Measurements from ENCODE around the gene AP3S2. TPM values are rescaled to one million over a fixed set of nuclear protein-coding genes. Genes with fewer than 3 reads are reported as not detected.

Gene AP3S2
- total and polyA plus RNA-seq, 2 of the 13 experiments (the other 11 are each of a cell fraction or from before 2014, with no cell fraction given), result 17.6 to 44.4 TPM

GRCh38 chr15:89787944-89788343 is 105.8 kb downstream of the AP3S2 start:
- no peak for DNase-seq (ENCODE audit: low spot score)
- FAIRE-seq, result no peak
- H4K20me1 ChIP-seq (ENCODE audit: insufficient read depth, low read length), result no peaks in the 10 kb centered on the region; the same call in 1 of the 2 replicates
- H3K27ac ChIP-seq (ENCODE audit: extremely low read length, insufficient read depth, low read length), result no peak overlapping the region
- TF ChIP-seq ZNF547 (CRISPR knock-in tag; IDR thresholded peaks at IDR 0.05) (no peak), RBFOX2 (IDR thresholded peaks at IDR 0.05; ENCODE audit: low read depth, low read length) (0 out of 2 replicates have a peak, but pooled peaks have one; percentile 25)
- BruUV-seq (replicated peaks), result no TSS peak
- H3K4me1 ChIP-seq (ENCODE audit: insufficient read depth, low read length), result peaks cover 39% of the 10 kb centered on the region
- H3K79me2 ChIP-seq (ENCODE audit: insufficient read depth, low read length), result no peaks in the 10 kb centered on the region
- 96% methylated on average over 3 of the region's 3 CpGs for WGBS (ENCODE audit: low lambda C conversion rate)
- H3K9ac ChIP-seq (ENCODE audit: insufficient read depth, low read depth, low read length), result no peak overlapping the region
- peaks cover 17 to 57% of the 10 kb centered on the region in 2 experiments for H3K36me3 ChIP-seq (replicated peaks in 1 of 2; ENCODE audit: control insufficient read depth in 1 of 2, insufficient read depth in 2 of 2, low read length in 2 of 2)
- H3K4me2 ChIP-seq (ENCODE audit: low read depth, low read length), result no peak overlapping the region
- intact Hi-C loops (cut with micrococcal nuclease; ENCODE audit: unreplicated experiment), result no loop called here
- H2AFZ ChIP-seq (ENCODE audit: low read length), result no peak overlapping the region
- H3K27me3 ChIP-seq (ENCODE audit: control insufficient read depth in 1 of 2, insufficient read depth in 2 of 2, low read length in 2 of 2), result no peaks in the 10 kb centered on the region
- in situ Hi-C loops (cut with HindIII; ENCODE audit: extremely low pct_ligation_motif_present, low pct_unique_long_range_greater_than_20kb), result no loop called here
- ChIA-PET CTCF (ENCODE audit: low intra/inter-chr PET ratio, low total read pairs) (no interaction called here), POLR2A (no interaction called here)
- H3K4me3 ChIP-seq (replicated peaks in 1 of 3; ENCODE audit: insufficient read depth in 1 of 3, low read depth in 2 of 3, low read length in 3 of 3), result no peak overlapping the region
- no peaks in the 10 kb centered on the region for H3K9me3 ChIP-seq (ENCODE audit: low read length)
- no peak for ATAC-seq

DNA sequence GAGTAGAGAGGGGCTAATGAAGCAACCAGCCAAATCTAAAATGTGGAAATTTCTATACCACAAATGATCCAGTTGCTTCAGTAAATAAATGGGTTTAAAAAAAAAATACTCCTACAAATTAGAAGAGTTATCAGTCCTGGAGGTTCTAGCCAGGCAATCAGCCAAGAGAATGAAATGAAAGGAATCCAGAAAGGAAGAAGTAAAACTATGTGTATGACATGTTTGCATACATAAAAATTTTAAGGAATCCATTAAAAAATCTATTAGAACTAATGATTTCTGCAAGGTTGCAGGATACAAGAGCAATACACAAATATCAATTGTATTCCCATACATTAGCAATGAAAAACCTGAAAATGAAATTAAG is 108.0 kb downstream of the AP3S2 start:
- H3K4me3 ChIP-seq (replicated peaks in 1 of 3; ENCODE audit: insufficient read depth in 1 of 3, low read depth in 2 of 3, low read length in 3 of 3), result no peak overlapping the region
- CTCF ChIA-PET (ENCODE audit: low intra/inter-chr PET ratio, low total read pairs), result no interaction called here
- TF ChIP-seq HOMEZ (CRISPR knock-in tag; IDR thresholded peaks at IDR 0.05; ENCODE audit: low read depth), result no peak
- no peak for TF ChIP-seq ZNF572 (CRISPR knock-in tag; IDR thresholded peaks at IDR 0.05)
- 0 out of 2 replicates have a peak, but pooled peaks have one; percentile 1 for TF ChIP-seq DPF2 (CRISPR knock-in tag; IDR thresholded peaks at IDR 0.05; ENCODE audit: borderline replicate concordance, low read depth)
- TF ChIP-seq SMARCE1 (IDR thresholded peaks at IDR 0.05; ENCODE audit: borderline replicate concordance), result no peak
- TF ChIP-seq MTERF4 (CRISPR knock-in tag; IDR thresholded peaks at IDR 0.05), result no peak
- 0 out of 2 replicates have a peak, but pooled peaks have one; percentile 4 for TF ChIP-seq SIX1 (CRISPR knock-in tag; IDR thresholded peaks at IDR 0.05; ENCODE audit: borderline replicate concordance)
- TF ChIP-seq ZNF333 (CRISPR knock-in tag; IDR thresholded peaks at IDR 0.05; ENCODE audit: borderline replicate concordance), result no peak
- 0 out of 2 replicates have a peak, but pooled peaks have one; percentile 4 for TF ChIP-seq KAT8 (CRISPR knock-in tag; IDR thresholded peaks at IDR 0.05)
- H3K79me2 ChIP-seq (ENCODE audit: insufficient read depth, low read length), result no peaks in the 10 kb centered on the region
- H3K4me2 ChIP-seq (ENCODE audit: low read depth, low read length), result no peak overlapping the region
- FAIRE-seq (no peak), ATAC-seq (no peak), DNase-seq (ENCODE audit: low spot score) (no peak)
- POLR2A ChIA-PET, result interaction anchor here (1.5 to 2.1 kb wide), 2 partner anchors 9 to 21 kb away, joined by 5 to 6 read pairs; no protein-coding TSS in a partner anchor
- in situ Hi-C loops (cut with HindIII; ENCODE audit: extremely low pct_ligation_motif_present, low pct_unique_long_range_greater_than_20kb) (no loop called here), intact Hi-C loops (cut with micrococcal nuclease; ENCODE audit: unreplicated experiment) (no loop called here)
- peaks cover 9 to 39% of the 10 kb centered on the region in 2 experiments for H3K36me3 ChIP-seq (replicated peaks in 1 of 2; ENCODE audit: control insufficient read depth in 1 of 2, insufficient read depth in 2 of 2, low read length in 2 of 2)
- peaks cover 57% of the 10 kb centered on the region for H3K4me1 ChIP-seq (ENCODE audit: insufficient read depth, low read length)
- BruUV-seq (replicated peaks), result no TSS peak
- H2AFZ ChIP-seq (ENCODE audit: low read length), result no peak overlapping the region
- no peaks in the 10 kb centered on the region for H3K9me3 ChIP-seq (ENCODE audit: low read length)
- peak overlapping the region; percentile 34 for H3K27ac ChIP-seq (ENCODE audit: extremely low read length, insufficient read depth, low read length)
- H4K20me1 ChIP-seq (ENCODE audit: insufficient read depth, low read length), result no peaks in the 10 kb centered on the region; the same call in 1 of the 2 replicates
- H3K9ac ChIP-seq (ENCODE audit: insufficient read depth, low read depth, low read length), result no peak overlapping the region
- H3K27me3 ChIP-seq (ENCODE audit: control insufficient read depth in 1 of 2, insufficient read depth in 2 of 2, low read length in 2 of 2), result no peaks in the 10 kb centered on the region

Measured in HepG2 (cell line).